Measurements from ENCODE around the gene GLB1L2.
"Not testable (repeated sequence)": the region's sequence is repeated elsewhere in the genome, so short reads cannot be mapped to it uniquely, and the experiment has no call there.

GLB1L2 gene

DNA sequence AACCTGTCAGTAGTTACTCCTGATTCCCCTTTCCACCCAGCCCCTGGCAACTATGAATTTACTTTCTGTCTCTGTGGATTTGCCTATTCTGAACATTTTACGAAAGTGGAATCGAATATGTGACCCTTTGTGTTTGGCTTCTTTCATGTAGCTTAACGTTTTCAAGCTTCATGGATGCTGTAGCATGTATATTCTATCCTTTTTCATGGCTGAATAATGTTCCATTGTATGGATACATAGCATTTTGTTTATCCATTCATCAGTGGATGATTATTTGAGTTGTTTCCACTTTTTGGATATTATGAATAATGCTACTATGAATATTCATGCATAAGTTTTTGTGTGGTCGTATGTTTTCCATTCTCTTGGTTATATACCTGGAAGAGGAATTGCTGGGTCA, 9.2 kb upstream of the GLB1L2 start:
- no peak for DNase-seq (ENCODE audit: low read depth)

DNA sequence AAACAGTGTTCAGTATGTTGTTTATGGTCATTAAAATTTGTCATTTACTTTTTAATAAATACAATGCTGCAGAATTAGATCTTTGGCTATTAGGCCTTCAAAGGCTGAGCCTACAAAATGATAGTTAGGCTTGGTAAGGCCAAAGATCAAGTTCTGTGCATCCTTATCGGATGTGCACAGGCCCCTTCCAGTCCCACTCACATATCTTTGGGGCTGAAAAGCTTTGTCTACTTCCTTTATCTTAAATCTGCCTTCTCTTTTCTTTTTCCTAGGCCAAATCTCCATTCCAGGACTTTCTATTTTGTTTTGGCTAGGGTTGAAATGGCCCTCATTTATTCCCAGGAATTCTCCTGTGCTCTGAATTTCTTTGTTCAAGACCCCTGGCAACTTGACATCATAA, 3.4 kb upstream of the GLB1L2 start:
- no peak for DNase-seq (ENCODE audit: low read depth)

DNA sequence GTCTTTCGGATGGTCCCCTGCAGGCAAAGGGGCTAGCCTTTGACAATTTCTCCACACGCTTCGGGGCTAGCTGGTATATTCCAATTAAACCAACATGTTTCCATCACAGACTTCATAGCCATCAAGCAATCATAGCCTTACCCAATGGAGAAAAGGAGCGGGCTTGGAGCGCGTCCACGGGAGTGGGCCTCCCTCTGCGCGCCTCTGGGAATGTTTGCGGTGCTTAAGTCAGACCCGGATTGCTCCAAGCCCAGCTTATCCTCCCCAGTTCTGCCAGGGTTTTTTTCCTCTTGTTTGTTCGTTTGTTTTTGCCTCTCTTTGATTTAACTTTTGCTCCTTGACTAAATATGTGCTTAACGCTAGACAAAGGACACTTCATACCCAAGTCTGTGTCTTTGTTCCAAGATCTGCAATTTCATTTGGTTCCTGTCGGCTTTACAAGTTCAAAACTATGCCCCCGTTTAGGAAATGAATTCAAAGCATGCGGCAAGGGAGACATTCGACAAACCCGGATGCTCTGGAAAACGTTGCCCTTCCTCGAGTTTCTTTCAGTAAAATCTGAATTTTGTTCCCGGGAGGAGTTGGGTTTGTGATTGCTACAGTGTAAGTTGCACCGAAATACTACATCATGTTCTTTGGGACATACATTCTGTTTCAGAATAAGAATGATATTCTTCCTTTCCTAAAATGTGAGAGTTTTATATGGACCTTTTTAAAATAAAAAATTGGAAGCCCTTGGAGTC, 1.0 kb upstream of the GLB1L2 start:
- no peak for DNase-seq (ENCODE audit: low read depth)

DNA sequence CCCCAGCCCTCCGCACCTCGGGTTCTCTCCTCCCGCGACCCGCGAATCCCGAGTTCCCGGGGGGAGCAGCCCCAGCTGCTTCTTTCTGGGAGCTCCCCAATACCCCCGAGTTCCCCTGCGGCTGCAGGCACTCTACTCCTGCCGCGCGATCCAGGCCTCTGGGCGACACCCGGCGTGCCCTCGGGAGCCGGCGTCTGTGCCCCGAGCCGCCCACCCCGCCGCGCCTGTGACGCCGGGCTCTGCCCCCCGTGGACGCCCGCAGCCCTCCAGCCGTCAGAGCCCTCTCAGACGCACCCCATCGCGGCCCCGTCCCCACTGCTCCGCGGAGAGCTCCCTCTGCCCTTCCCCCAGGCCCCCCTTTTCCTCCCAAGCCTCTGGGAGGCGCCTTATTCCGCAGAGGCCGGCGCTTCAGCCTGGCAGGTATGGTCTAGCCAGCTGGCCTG, 422 bp downstream of the GLB1L2 start:
- no peak for DNase-seq (ENCODE audit: low read depth)

DNA sequence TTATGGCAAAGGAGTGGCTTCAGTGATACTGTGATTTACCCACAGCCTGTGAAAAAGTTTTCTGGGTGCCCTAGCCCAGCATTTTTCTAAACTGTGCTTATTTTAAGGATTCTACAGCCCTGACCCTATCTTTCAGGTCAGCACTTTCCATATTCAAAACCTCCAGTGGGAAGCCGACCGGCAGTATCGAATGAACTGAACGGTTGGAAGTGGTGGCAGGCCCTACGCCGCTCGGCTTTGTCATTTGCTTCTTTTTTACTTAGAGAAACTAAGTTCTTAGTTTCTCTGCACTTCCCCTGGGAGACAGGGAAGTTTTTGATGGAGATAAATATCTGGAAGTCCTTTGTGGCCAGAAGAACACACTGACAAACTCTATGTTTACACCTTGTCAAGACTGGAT, 994 bp downstream of the GLB1L2 start:
- DNase-seq (ENCODE audit: low read depth) = no peak

DNA sequence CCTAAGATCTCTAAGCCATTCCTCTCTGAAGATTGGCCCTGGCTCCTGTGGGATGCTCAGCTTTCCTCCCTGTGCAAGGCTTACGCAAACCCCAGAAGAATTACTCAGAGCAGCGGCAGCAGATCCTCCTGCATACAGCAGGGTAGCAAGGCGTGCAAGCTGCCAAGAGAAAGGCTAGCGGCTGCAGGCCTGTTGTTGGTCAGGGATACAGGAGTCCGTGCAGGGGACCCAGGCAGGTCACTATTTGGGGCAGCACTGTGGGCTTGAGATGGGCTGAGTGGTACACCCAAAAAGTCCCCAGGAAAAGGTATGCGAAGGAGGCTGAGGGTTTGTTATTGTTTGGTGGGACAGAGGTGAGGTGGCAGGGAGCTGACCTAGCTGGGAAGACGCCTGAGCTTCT, 1.5 kb downstream of the GLB1L2 start:
- no peak for DNase-seq (ENCODE audit: low read depth)

DNA sequence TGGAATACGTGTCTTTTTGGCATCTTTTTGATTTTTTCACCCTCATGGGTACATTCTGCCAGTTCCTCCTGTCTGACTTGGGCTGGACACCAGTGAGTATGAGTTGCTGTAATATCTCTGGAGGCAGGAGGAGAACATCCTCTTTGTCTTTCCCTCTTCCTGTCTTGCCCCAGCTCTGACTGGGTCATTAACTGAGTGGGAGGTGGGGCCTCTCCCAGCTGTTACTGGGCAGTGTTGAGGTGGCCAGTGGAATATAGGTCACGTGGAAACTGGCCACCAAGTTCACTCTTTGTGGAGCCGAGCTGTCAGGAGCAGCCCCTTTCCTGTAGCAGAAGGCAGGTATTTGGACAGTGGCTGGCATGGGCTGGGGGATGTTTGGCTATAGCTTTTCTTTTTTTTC, 2.2 kb downstream of the GLB1L2 start:
- DNase-seq (ENCODE audit: low read depth) = no peak

DNA sequence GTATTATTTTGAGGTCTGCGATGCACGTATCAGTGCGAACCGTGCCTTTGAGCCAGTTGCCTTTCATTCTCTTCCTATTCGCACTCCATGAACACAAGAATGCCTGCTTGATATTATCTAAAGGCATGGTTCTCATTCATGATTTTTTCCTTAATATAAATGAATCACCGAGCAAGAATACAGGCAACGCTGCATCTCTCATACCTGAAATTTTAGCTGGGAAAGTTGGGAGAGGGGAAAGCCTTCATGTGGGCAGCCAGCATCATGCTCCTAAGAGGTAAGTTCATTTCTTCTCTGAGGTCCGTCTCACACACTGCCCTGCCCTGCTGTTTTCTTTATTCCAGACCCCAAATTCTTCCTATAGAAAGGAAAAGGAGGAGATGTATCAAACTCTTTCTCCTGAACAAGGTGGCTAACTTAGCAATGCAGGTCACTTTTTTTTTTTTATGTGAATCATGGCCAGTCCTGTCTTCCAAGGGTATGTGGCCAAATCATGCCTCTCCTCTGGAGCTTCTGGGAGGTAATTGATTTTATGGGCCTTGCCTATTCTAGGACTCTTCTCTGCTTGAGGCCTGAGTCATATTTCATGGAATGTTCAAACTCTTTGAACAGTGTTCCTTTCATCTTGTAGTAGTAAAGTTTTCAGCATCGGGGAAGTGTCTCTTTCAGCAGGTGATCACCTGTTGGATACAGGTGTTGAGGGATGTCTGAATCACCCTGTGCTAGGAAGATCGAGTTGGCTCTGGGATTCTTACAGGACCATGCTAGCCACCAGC, 3.2 kb downstream of the GLB1L2 start:
- DNase-seq (ENCODE audit: low read depth) = no peak

DNA sequence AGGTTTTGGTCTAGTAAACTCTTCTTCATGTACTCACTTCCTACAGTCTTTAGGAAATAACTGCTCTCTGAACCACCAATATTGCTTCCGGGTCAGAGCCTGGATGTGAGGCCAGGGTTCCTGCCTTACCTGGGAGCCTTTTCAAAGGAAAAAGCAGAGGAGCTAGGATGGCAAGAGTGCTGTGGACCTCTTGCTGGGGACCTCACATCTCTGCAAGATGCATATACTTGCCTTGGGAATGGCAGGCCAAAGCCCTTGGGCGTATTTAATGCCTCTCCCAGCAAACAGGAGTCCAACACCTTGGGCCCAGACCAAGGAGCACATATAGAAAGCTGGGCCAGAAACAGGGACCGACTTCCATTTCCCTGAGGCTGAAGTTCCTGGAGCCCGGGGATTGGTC, 5.3 kb downstream of the GLB1L2 start:
- DNase-seq (ENCODE audit: low read depth) = no peak

DNA sequence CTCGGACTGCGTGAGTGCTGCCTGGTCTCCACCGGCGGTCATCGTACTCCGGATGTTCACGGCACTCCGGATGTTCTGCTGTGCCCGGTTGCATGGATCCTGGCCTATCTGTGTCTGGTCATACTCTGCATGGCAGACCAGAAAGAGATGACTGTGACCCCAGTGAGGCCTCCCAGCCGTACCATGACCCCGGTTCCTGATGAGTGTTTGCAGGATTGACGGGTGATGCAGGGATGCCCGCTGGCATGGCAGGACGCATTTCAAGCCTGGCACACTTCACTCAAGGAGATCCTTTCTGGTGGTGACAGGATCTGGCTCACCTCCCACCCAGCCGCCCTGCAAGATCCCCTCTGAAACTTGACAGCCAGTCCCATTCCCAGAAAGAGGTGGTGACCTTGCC, 6.3 kb downstream of the GLB1L2 start:
- DNase-seq (ENCODE audit: low read depth) = no peak

DNA sequence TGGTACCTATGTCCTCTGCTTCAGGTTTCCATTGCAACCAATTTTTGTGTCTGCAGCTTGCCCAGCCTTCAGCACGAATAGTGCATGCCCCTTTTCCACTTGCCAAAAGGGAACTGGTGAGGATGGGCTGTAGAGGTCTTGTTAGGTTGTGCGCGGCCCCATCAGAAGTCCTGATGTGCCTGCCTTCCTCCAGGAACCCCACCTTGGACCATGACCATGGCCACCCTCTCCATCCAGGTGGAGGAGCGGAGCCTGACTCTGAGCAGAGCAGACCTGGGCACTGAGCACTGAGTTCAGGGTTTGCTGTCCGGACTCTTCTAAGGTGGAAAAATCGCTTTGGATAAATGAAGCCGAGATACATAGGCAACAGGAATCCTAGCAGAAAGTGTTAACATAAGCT, 6.9 kb downstream of the GLB1L2 start:
- no peak for DNase-seq (ENCODE audit: low read depth)

DNA sequence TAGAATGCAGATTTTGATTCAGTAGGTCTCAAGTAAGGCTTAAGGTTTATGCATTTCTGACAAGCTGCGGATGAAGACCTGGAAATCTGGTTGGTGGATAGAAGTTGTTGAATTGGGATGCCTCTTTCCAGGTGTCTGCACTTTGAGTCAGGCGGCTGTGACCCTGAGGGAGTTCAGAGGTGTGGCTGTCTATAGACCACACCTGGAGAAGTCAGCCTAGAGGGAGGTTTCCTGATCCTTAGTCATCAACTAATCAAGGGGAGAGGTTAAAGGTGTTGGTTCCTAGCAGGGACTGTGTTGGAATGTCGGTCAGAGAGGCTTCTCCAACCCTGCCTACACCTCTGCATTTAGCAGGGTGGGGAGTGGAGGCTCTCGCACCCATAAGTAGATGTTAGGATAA, 8.0 kb downstream of the GLB1L2 start:
- no peak for DNase-seq (ENCODE audit: low read depth)

DNA sequence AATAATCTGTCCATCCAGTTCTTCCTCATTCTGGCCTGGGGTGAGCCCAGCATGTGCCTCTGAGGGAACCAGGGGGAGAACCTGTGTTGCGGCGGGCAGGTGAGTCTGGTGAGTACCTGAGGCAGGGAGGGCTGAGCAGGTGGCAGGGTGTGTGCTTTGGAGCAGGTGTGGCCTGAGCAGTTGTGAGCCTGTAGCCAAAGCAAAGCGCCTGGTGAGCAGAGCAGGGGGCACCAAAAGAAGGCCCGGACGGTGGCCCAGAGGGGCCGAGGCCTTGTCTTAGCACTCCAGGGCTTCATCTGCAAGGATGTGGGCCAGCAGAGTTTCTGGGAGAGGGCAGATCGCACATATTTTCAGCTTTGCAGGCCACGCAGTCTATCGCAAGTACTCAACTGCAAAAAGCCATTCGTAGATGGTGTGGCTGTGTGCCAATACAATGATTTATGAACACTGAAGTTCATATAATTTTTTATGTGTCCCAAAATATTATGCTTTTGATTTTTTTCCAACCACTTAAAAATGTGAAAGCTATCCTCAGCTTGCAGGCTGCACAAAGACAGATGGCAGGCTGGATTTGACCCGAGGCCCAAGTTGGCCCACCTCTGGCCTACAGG, 8.7 kb downstream of the GLB1L2 start:
- DNase-seq (ENCODE audit: low read depth) = no peak

DNA sequence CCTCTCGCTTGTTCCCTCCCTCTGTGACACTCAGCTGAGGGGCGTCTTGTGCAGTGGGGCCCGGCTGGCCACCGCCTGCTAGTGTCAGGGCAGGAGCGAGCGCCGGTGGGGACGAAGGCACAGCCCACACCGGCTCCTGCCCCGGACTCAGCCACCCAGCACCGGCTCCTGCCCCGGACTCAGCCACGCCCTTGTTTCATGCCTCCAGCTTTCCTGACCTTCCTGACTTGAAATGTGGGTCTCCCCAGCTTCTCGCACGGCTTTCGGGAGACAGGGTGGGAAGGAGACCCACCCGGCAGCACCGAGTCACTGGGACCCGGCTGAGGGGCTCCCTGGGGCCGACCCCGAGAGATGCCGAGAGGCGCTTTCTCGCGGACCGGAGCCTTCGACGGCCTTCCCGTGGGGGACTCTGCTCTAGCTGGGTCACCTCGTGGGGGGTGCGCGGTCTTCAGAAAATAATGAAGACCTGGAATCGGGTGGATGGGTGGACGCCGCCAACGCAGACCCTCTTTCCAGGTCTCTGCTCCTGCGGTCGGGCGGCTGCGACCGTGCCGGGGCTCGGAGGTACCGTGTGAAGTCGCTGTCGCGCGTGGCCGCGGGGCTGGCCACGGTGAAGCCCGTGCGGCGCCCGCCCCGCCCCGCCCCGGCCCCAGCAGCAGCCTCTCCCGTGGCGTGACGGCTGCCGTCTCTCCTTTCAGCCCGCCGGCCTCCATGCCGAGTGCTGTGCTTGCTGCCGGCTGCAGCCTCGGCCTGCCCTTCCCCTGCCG, 10.2 kb downstream of the GLB1L2 start:
- DNase-seq (ENCODE audit: low read depth) = no peak

DNA sequence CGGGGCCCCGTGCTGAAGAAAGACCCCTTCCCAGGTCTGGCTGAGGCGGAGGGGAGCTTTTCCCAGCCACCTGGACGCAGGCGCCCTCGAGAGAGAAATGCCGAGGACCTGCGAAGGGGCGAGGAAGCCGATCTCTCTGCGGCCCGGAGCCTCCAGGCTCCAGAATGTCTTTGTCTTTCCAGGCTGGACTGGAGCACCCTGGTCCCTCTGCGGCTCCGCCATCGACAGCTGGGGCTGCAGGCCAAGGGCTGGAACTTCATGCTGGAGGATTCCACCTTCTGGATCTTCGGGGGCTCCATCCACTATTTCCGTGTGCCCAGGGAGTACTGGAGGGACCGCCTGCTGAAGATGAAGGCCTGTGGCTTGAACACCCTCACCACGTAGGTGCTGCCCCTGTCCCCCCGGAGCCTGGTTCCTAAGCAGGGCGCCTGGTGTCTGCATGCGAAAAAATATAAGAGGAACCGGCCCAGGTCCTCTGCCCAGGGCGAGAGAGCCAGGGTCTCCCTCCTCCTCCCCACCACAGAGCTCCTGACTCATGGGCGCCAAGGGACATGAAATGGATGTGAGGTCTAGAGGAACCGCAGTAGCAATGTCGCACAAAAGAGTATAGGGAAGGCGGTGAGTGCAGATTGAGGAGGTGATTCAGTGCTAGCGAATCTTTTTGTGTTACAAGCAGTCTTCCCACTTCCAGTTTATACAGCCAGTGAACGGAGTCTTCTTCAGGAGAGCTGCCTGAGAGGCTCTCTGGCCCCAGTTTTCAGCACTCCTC, 11.0 kb downstream of the GLB1L2 start:
- no peak for DNase-seq (ENCODE audit: low read depth)

DNA sequence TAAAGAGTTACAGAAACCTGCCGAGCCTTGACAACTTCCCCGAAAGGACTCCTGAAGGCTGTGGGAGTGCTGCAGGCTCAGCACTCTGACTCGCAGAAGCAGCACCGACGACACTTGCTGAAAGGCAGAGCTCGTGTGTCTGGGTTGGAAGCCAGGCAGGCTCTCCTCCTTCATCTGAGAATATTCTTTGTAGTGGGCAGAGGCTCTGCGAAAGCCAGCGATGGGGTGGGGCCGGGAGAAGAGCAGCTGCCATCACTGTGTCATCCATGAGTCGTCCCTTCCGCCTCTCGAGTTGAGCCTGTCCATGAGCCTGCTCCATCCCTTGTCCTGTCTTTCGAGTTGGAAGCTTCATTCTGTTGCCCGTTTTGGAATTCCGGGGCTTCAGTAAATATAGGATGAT, 11.9 kb downstream of the GLB1L2 start:
- no peak for DNase-seq (ENCODE audit: low read depth)

DNA sequence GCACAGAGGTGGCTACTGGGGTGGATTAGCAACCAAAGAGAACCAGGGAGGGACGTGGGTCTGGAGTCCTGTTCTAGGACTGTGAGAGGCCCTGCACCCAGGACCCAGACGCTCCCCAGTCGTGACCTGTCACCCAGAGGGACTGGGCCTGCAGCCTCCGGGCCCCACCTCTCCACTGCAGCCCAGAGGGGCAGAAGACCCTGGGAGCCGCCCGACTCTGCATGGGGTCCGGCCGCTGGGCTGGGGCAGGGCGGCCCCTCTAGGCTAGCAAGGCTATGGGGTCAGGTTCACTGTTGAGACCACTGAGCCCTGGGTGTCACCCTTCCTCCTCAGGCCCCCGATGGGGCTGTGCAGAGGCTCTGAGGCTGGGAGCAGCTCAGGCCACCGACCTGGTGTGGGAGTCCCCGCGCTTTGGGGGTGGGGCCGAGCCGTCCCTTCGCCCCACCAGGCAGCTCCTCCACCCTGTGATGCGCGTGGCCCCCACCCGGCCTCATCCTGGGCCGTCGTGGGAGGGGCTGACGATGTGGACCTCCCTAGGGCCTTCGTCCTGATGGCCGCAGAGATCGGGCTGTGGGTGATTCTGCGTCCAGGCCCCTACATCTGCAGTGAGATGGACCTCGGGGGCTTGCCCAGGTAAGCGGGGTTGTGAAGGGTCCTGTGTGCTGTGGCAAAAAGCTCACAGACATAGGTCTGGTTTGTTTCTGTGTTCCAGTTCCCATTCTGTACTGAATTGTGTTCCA, 12.9 kb downstream of the GLB1L2 start:
- not testable (repeated sequence) for DNase-seq (ENCODE audit: low read depth)

DNA sequence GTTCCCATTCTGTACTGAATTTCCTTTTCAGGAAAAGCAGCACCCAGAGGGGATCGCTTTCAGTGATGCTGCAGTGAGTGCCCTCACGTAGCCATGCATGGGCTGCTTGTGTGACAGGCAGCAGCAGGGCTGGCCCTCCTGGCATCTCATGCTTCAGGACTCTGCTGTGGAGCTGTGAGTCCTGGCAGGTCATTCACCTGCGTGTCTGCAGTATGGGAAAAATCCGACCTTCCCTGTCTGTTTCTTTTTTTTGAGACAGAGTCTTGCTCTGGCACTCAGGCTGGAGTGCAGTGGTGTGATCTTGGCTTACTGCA, 13.4 kb downstream of the GLB1L2 start:
- no peak for DNase-seq (ENCODE audit: low read depth)

DNA sequence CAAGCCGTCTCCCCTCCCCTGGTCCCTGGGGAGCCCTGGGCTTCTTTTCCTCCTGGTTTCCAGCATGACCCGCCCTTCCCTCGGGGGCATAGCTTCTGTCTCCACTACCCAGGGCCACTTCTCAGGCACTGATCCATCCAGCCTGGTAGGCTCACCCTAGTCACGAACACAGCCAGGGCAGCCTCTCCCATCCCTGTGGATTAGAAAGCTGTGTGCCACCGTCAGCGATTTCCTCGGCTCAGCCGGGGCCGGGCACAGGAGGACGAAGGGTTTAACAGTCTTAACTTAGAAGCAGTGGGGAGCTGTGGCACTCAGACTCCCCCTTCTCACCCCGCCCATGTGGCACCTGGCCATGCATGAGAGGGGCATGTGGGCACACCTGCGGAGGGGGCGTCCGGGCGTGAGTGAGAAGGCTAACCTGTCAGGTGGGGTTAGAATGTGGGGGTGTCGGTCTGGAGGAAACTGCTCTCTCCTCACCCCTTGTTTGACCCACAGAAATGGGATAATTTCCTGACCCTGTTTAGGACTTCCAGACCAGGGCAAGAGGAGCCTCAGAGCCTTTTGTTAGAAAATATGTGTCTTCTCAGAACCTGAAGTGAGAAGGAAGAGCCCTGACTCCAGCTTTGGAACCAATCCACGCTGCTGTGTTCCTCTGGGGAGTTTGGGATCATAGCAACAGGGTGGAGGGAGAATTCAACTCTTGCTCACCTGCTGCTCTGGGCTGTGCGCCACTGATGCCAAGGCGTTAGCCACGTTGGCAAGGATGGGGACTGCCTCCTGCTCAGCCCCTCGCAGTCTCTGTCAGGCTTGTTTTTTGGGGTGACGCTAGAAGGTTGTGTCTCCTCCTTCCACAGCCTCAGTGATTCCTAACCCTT, 14.6 kb downstream of the GLB1L2 start:
- no peak for DNase-seq (ENCODE audit: low read depth)

DNA sequence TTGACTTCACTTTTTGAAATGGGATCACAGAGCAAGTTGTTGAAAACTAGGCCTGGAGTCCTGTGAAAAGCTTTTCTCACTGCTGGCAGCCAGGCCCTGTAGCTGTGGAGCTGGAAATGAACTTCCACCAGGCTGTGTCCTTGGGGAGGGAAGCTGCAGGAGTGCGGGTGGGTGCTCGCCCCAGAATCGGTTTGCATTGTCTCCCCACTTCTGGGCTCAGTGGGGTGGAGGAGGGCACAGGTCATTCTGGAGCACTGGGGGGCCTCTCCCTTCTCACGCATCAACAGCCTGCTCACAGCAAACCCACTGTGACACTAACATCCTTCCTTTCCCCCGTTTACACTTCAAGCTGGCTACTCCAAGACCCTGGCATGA, 15.2 kb downstream of the GLB1L2 start:
- DNase-seq (ENCODE audit: low read depth) = no peak

Data from stimulated activated CD8-positive, alpha-beta memory T cell treated with anti-CD3 and anti-CD28 coated beads, Interleukin-15, amount 100 ng/mL, for 1 hour (primary cell).